H1 (cell line): ENCODE data around the gene SPOCK1. TPM values are rescaled to one million over a fixed set of nuclear protein-coding genes. Genes with fewer than 3 reads are reported as not detected.

Experiments used
- CTCF ChIA-PET: fragments of 300-600 bp; sonication (Branson Sonifier 250); formaldehyde crosslinking; loops from one replicate; lab custom pipeline; 2021; ENCODE audit not compliant: partially characterized antibody; lab: Charles Lee
- POLR2A ChIA-PET: fragments of 300-600 bp; sonication (Branson Sonifier 250); formaldehyde crosslinking; loops from one replicate; lab custom pipeline; 2021; ENCODE audit warnings: inconsistent platforms; ENCODE audit not compliant: partially characterized antibody; lab: Charles Lee
- DNase-seq, 2 experiments: peaks; one replicate each; pipeline versions ENCODE4 v3.0.0 to v3.0.0-alpha.2; 2010 to 2022; ENCODE audit warnings: low spot score in 2 of 2, low read depth in 1 of 2, mixed read lengths in 1 of 2
- FAIRE-seq: peaks from 2 replicates; lab custom pipeline; 2011; peaks lifted over from hg19 to GRCh38; lab: Jason Lieb, UNC
- H2AFZ ChIP-seq: 2 replicates; pipeline ENCODE4 v1.8.1; 2012; ENCODE audit warnings: low read length, inconsistent platforms
- H2AK5ac ChIP-seq: 2 replicates; pipeline ENCODE4 v1.6.1; 2013; ENCODE audit warnings: low read depth, low read length
- H2BK120ac ChIP-seq: replicated peaks from 2 replicates; pipeline ENCODE3; 2013; ENCODE audit warnings: low read depth, low read length, inconsistent platforms
- H2BK12ac ChIP-seq: 2 replicates; pipeline ENCODE4 v1.6.1; 2013; ENCODE audit warnings: low read depth, low read length
- H2BK15ac ChIP-seq: 2 replicates; pipeline ENCODE4 v1.6.1; 2013; ENCODE audit warnings: low read length
- H2BK20ac ChIP-seq: 2 replicates; pipeline ENCODE4 v1.6.1; 2013; ENCODE audit warnings: low read length
- H2BK5ac ChIP-seq: 2 replicates; pipeline ENCODE4 v1.6.1; 2013; ENCODE audit warnings: low read depth, low read length
- H3K14ac ChIP-seq: 2 replicates; pipeline ENCODE4 v1.6.1; 2013; ENCODE audit warnings: inconsistent platforms; ENCODE audit not compliant: insufficient read length
- H3K18ac ChIP-seq: 2 replicates; pipeline ENCODE4 v1.6.1; 2013; ENCODE audit warnings: low read length; ENCODE audit errors: extremely low read depth
- H3K23ac ChIP-seq: 2 replicates; pipeline ENCODE4 v1.6.1; 2013; ENCODE audit warnings: inconsistent platforms; ENCODE audit not compliant: insufficient read length
- H3K23me2 ChIP-seq: 2 replicates; pipeline ENCODE4 v1.6.1; 2013; ENCODE audit warnings: low read depth, low read length
- H3K27ac ChIP-seq: 2 replicates; pipeline ENCODE4 v1.6.1; 2011; ENCODE audit warnings: low read depth, low read length, inconsistent platforms
- H3K27me3 ChIP-seq, 4 experiments: replicated peaks in 1 of 4; 1 replicate in 1 of 4; 2 replicates in 3 of 4; pipeline versions ENCODE4 v1.6.1 to v1.8.1; 2011 to 2013; ENCODE audit warnings: low read length in 3 of 4, mild to moderate bottlenecking in 3 of 4, inconsistent platforms in 2 of 4, mixed read lengths in 2 of 4, moderate library complexity in 1 of 4; ENCODE audit not compliant: control insufficient read depth in 3 of 4, insufficient read depth in 3 of 4; ENCODE audit errors: extremely low read depth in 1 of 4
- H3K36me3 ChIP-seq, 4 experiments: 2 replicates each; pipeline versions ENCODE4 v1.6.1 to v1.8.1; 2011 to 2013; ENCODE audit warnings: mild to moderate bottlenecking in 4 of 4, low read length in 3 of 4, moderate library complexity in 2 of 4, control low read depth in 1 of 4, inconsistent platforms in 1 of 4; ENCODE audit not compliant: insufficient read depth in 4 of 4, control insufficient read depth in 2 of 4
- H3K4ac ChIP-seq: replicated peaks from 2 replicates; pipeline ENCODE3; 2013; ENCODE audit warnings: low read length, low read depth, mixed read lengths, inconsistent platforms; ENCODE audit not compliant: insufficient read length
- H3K4me1 ChIP-seq, 4 experiments: replicated peaks in 1 of 4; 1 replicate in 1 of 4; 2 replicates in 3 of 4; pipeline versions ENCODE4 v1.6.1 to v1.8.1; 2011 to 2013; ENCODE audit warnings: low read length in 3 of 4, inconsistent platforms in 2 of 4, mixed read lengths in 1 of 4; ENCODE audit not compliant: insufficient read depth in 4 of 4, control insufficient read depth in 3 of 4
- H3K4me2 ChIP-seq, 2 experiments: 2 replicates each; pipeline versions ENCODE4 v1.6.1 to v1.8.1; 2011 to 2013; ENCODE audit warnings: low read depth in 2 of 2, low read length in 2 of 2, control low read depth in 1 of 2, inconsistent platforms in 1 of 2, mild to moderate bottlenecking in 1 of 2; ENCODE audit not compliant: insufficient read depth in 1 of 2
- H3K4me3 ChIP-seq, 4 experiments: fragments of 200-600, 300-600 bp in 1 of 4; sonication (generic), shearing (Covaris generic), sonication (Bioruptor Twin) in 1 of 4; 2 replicates each; pipeline versions ENCODE4 v1.5.1 to v1.8.1; 2011 to 2016; ENCODE audit warnings: low read length in 4 of 4, low read depth in 3 of 4, control low read depth in 2 of 4, inconsistent platforms in 2 of 4, mild to moderate bottlenecking in 2 of 4, mixed read lengths in 1 of 4, moderate library complexity in 1 of 4; ENCODE audit not compliant: insufficient read depth in 2 of 4; ENCODE audit errors: extremely low read depth in 1 of 4
- H3K56ac ChIP-seq: replicated peaks from 2 replicates; pipeline ENCODE3; 2013; ENCODE audit warnings: low read depth, mild to moderate bottlenecking, mixed read lengths, low read length, inconsistent platforms; ENCODE audit not compliant: insufficient read length
- H3K79me1 ChIP-seq: 2 replicates; pipeline ENCODE4 v1.6.1; 2013; ENCODE audit warnings: low read depth, low read length, control low read depth
- H3K79me2 ChIP-seq, 2 experiments: 2 replicates each; pipeline versions ENCODE4 v1.6.1 to v1.8.1; 2012 to 2013; ENCODE audit warnings: low read length in 2 of 2, mild to moderate bottlenecking in 2 of 2, inconsistent platforms in 1 of 2; ENCODE audit not compliant: insufficient read depth in 2 of 2, control insufficient read depth in 1 of 2
- H3K9ac ChIP-seq, 4 experiments: replicated peaks in 1 of 4; 1 replicate in 1 of 4; 2 replicates in 3 of 4; pipeline versions ENCODE4 v1.6.1 to v1.8.1; 2011 to 2013; ENCODE audit warnings: low read depth in 3 of 4, low read length in 3 of 4, control low read depth in 2 of 4, mild to moderate bottlenecking in 2 of 4, moderate library complexity in 2 of 4, inconsistent platforms in 1 of 4; ENCODE audit errors: extremely low read depth in 1 of 4
- H3K9me3 ChIP-seq, 2 experiments: 2 replicates each; pipeline versions ENCODE4 v1.6.1 to v1.8.1; 2012 to 2013; ENCODE audit warnings: mild to moderate bottlenecking in 2 of 2, moderate library complexity in 2 of 2, control low read depth in 1 of 2, inconsistent platforms in 1 of 2, low read depth in 1 of 2, low read length in 1 of 2, mixed read lengths in 1 of 2; ENCODE audit not compliant: insufficient read depth in 2 of 2
- H4K20me1 ChIP-seq, 2 experiments: replicated peaks in 1 of 2; 2 replicates each; pipeline versions ENCODE3 to v1.8.1; 2011 to 2013; ENCODE audit warnings: inconsistent platforms in 2 of 2, low read length in 2 of 2, mild to moderate bottlenecking in 1 of 2; ENCODE audit not compliant: insufficient read depth in 2 of 2, control insufficient read depth in 1 of 2
- H4K5ac ChIP-seq: 2 replicates; pipeline ENCODE4 v1.6.1; 2013; ENCODE audit warnings: low read length, low read depth, mixed read lengths, inconsistent platforms; ENCODE audit not compliant: insufficient read length
- H4K8ac ChIP-seq: 2 replicates; pipeline ENCODE4 v1.8.0; 2013; ENCODE audit warnings: mild to moderate bottlenecking, moderate library complexity, low read length, inconsistent platforms; ENCODE audit not compliant: insufficient read depth; ENCODE audit errors: extremely low read depth
- H4K91ac ChIP-seq: replicated peaks from 2 replicates; pipeline ENCODE3; 2013; ENCODE audit warnings: low read length, mixed read lengths, inconsistent platforms; ENCODE audit not compliant: insufficient read length
- EZH2 ChIP-seq: fragments of 200-600 bp; sonication (generic); IDR thresholded peaks from 2 replicates; pipeline ENCODE4 v1.7.1; 2012; ENCODE audit warnings: low read depth, mild to moderate bottlenecking, moderate library complexity, low read length, inconsistent platforms; ENCODE audit not compliant: severe bottlenecking
- KDM1A ChIP-seq: fragments of 200-600, 300-600 bp; sonication (generic); IDR thresholded peaks from 2 replicates; pipeline ENCODE4 v1.7.1; 2016; ENCODE audit warnings: mild to moderate bottlenecking, low read length, borderline replicate concordance
- KDM5A ChIP-seq: fragments of 200-600 bp; IDR thresholded peaks from 2 replicates; pipeline ENCODE4 v1.7.1; 2012; ENCODE audit warnings: mild to moderate bottlenecking, low read length, inconsistent platforms, mixed read lengths
- RAD21 ChIP-seq, 2 experiments: IDR thresholded peaks in 1 of 2; conservative IDR thresholded peaks in 1 of 2; 2 replicates each; pipeline ENCODE4 v1.6.1; 2011; ENCODE audit warnings: low read depth in 2 of 2, low read length in 2 of 2, improper control_type of control experiment in 1 of 2, inconsistent platforms in 1 of 2, mild to moderate bottlenecking in 1 of 2, moderate library complexity in 1 of 2
- SRF ChIP-seq: IDR thresholded peaks from 2 replicates; pipeline ENCODE4 v1.6.1; 2011; ENCODE audit warnings: mild to moderate bottlenecking, low read depth, low read length, moderate library complexity
- WGBS, 2 experiments: shearing (Covaris generic) in 1 of 2; methylation state at CpG; one replicate each; pipeline versions ENCODE4 v1.1.6 to v1.1.7; 2013 to 2015; ENCODE audit warnings: low lambda C conversion rate in 2 of 2, mixed read lengths in 2 of 2, inconsistent platforms in 1 of 2, low coverage in 1 of 2, missing lambda C conversion rate in 1 of 2; ENCODE audit not compliant: insufficient replicate concordance in 2 of 2, insufficient coverage in 1 of 2, insufficient read length in 1 of 2; ENCODE audit errors: extremely low coverage in 1 of 2, missing lambda C conversion rate in 1 of 2; 5-methylcytosine and 5-hydroxymethylcytosine counted together
- polyA plus RNA-seq, 7 experiments: library from polyadenylated mRNA; depleted of rRNA in 3 of 7; stranded (reverse) in 5 of 7; unstranded in 2 of 7; fragments of >200 nt in 5 of 7; fragments of 200-250 nt in 2 of 7; gene quantifications; 1 replicate in 5 of 7; 2 replicates in 1 of 7; 4 replicates in 1 of 7; pipeline versions ENCODE4 v1.2.1 to v1.2.3, GENCODE V29; 2011 to 2013; ENCODE audit warnings: missing spikeins in 2 of 7, mixed read lengths in 2 of 7
- total RNA-seq: library from RNA; stranded (reverse); fragmentation: NEBNext Ultra II Directional; extraction: Animal tissue kit (Norgen Biotek cat#: 25700); gene quantifications from 2 replicates; pipeline ENCODE4 v1.2.1, GENCODE V29; 2021

The SPOCK1 gene
- total and polyA plus RNA-seq, 2 of the 8 experiments (the other 6 are each of a cell fraction or from before 2014, with no cell fraction given): 6.9 to 18.1 TPM

DNA sequence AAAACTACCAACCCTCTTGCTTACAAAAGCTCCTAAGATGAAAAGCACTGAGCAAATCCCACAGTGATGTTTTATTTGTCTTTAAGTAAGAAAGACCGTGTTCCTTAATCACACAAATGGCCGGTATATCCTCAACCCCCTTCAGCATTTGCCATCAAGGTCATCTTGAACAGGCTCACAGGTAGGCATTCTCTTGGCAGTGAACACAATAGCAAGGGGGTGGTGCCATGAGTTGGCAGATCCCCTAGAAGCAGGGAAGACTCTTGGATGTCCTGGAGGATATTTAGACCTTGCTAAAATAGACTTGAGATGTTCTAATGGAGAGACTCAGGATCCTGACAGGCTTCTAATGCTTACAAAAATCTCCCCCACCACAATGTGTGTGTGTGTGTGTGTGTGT, 323.0 kb downstream of the SPOCK1 start:
- H2BK5ac ChIP-seq: no peak overlapping the region
- H3K36me3 ChIP-seq: no peaks in the 10 kb centered on the region
- DNase-seq (no peak), FAIRE-seq (no peak)
- H3K4me3 ChIP-seq: no peak overlapping the region
- no peak overlapping the region for H2BK12ac ChIP-seq
- no peak overlapping the region for H2AFZ ChIP-seq
- H3K27ac ChIP-seq: no peak overlapping the region
- no peaks in the 10 kb centered on the region for H3K79me1 ChIP-seq
- no peak overlapping the region for H4K8ac ChIP-seq
- no peak overlapping the region for H3K4me2 ChIP-seq
- H4K91ac ChIP-seq: no peak overlapping the region
- H4K20me1 ChIP-seq: no peaks in the 10 kb centered on the region
- H2BK120ac ChIP-seq: no peak overlapping the region
- H3K9me3 ChIP-seq: no peaks in the 10 kb centered on the region
- no peak overlapping the region for H4K5ac ChIP-seq
- 90% methylated on average over 2 of the region's 2 CpGs; no CpG with 5 or more reads in 1 of the 2 experiments for WGBS, 2 experiments
- POLR2A ChIA-PET: no interaction called here
- no peak overlapping the region for H3K18ac ChIP-seq
- no peak overlapping the region for H3K4ac ChIP-seq
- no peaks in the 10 kb centered on the region for H3K27me3 ChIP-seq
- no peak overlapping the region for H2BK15ac ChIP-seq
- no peak overlapping the region for H3K14ac ChIP-seq
- H2BK20ac ChIP-seq: no peak overlapping the region
- H3K23me2 ChIP-seq: no peaks in the 10 kb centered on the region
- no peak overlapping the region for H2AK5ac ChIP-seq
- no peak overlapping the region for H3K9ac ChIP-seq
- H3K23ac ChIP-seq: no peak overlapping the region
- CTCF ChIA-PET: interaction anchor here (1.0 kb wide), 1 partner anchor 964 kb away, joined by 3 read pairs; no protein-coding TSS in a partner anchor
- no peaks in the 10 kb centered on the region for H3K79me2 ChIP-seq
- no peak overlapping the region for H3K56ac ChIP-seq
- TF ChIP-seq KDM1A: no peak
- no peak for TF ChIP-seq SRF
- TF ChIP-seq KDM5A: no peak
- TF ChIP-seq RAD21 (IDR thresholded peaks at IDR 0.05 in 1 of 2, conservative IDR thresholded peaks at IDR 0.05 in 1 of 2; ENCODE audit: low read depth in 2 of 2, low read length in 2 of 2): no peak
- TF ChIP-seq EZH2: no peak
- H3K4me1 ChIP-seq: no peaks in the 10 kb centered on the region
